Stimulated activated CD4-positive, alpha-beta T cell treated with anti-CD3 and anti-CD28 coated beads, Interleukin-15, amount 100 ng/mL, for 1 hour (primary cell): ENCODE data around the gene TSPAN16.
"Not testable (repeated sequence)": the region's sequence is repeated elsewhere in the genome, so short reads cannot be mapped to it uniquely, and the experiment has no call there.

Experiments used
- DNase-seq, 2 donors: peaks; one replicate each; pipeline ENCODE4 v3.0.0-alpha.2; 2020; ENCODE audit warnings: low read depth in 1 of 2, low spot score in 1 of 2

TSPAN16 gene

GRCh38 chr19:11300811-11301120 lies 4.8 kb downstream of the TSPAN16 start:
- no peak for DNase-seq

- no peak for DNase-seq
Measured at GRCh38 chr19:11304936-11305335, 9.0 kb downstream of the TSPAN16 start.

- no peak for DNase-seq
Measured at GRCh38 chr19:11306337-11306736, 10.4 kb downstream of the TSPAN16 start.

GRCh38 chr19:11320278-11320995 lies 24.5 kb downstream of the TSPAN16 start:
- DNase-seq, result not testable (repeated sequence)

- DNase-seq, result no peak
Measured at GRCh38 chr19:11321191-11322126, 25.5 kb downstream of the TSPAN16 start.

GRCh38 chr19:11322269-11323024 lies 26.5 kb downstream of the TSPAN16 start:
- DNase-seq, result no peak

GRCh38 chr19:11323601-11324078 lies 27.7 kb downstream of the TSPAN16 start:
- no peak for DNase-seq

- no peak for DNase-seq
Measured at GRCh38 chr19:11324079-11324661, 28.2 kb downstream of the TSPAN16 start.

GRCh38 chr19:11324748-11325389 lies 28.9 kb downstream of the TSPAN16 start:
- DNase-seq, result no peak

- DNase-seq, result no peak
Measured at GRCh38 chr19:11325544-11325943, 29.6 kb downstream of the TSPAN16 start.

GRCh38 chr19:11330127-11330526 lies 34.2 kb downstream of the TSPAN16 start:
- DNase-seq, result no peak

GRCh38 chr19:11331502-11331901 lies 35.5 kb downstream of the TSPAN16 start:
- no peak for DNase-seq

- DNase-seq, result no peak
Measured at GRCh38 chr19:11332822-11333221, 36.9 kb downstream of the TSPAN16 start.

GRCh38 chr19:11333838-11334237 lies 37.9 kb downstream of the TSPAN16 start:
- not testable (repeated sequence) for DNase-seq

GRCh38 chr19:11335449-11336146 lies 39.6 kb downstream of the TSPAN16 start:
- DNase-seq, result no peak

- no peak for DNase-seq
Measured at GRCh38 chr19:11337080-11337479, 41.1 kb downstream of the TSPAN16 start.

GRCh38 chr19:11338121-11338520 lies 42.2 kb downstream of the TSPAN16 start:
- no peak for DNase-seq

- DNase-seq, result no peak
Measured at GRCh38 chr19:11338569-11339253, 42.8 kb downstream of the TSPAN16 start.
